Parathyroid adenoma (tissue), 2 donors: Measurements from ENCODE around the gene SNX10.
"Not testable (repeated sequence)": the region's sequence is repeated elsewhere in the genome, so short reads cannot be mapped to it uniquely, and the experiment has no call there.

Experiments used
- H2AFZ ChIP-seq: fragments of 300-600 bp; sonication (generic); one replicate; pipeline ENCODE4 v1.7.0; 2017; ENCODE audit warnings: antibody characterized with exemption, mild to moderate bottlenecking
- H3K27ac ChIP-seq: fragments of 300-600 bp; sonication (generic); one replicate; pipeline ENCODE4 v1.7.0; 2017
- H3K27me3 ChIP-seq: fragments of 300-600 bp; sonication (generic); one replicate; pipeline ENCODE4 v1.7.0; 2017; ENCODE audit warnings: low read length; ENCODE audit not compliant: control insufficient read depth, insufficient read depth
- H3K36me3 ChIP-seq: fragments of 300-600 bp; sonication (generic); one replicate; pipeline ENCODE4 v1.7.0; 2017; ENCODE audit warnings: low read length; ENCODE audit not compliant: control insufficient read depth, insufficient read depth
- H3K4me1 ChIP-seq: fragments of 300-600 bp; sonication (generic); one replicate; pipeline ENCODE4 v1.7.0; 2017; ENCODE audit warnings: control low read depth
- H3K4me2 ChIP-seq: fragments of 300-600 bp; sonication (generic); one replicate; pipeline ENCODE4 v1.7.0; 2017; ENCODE audit warnings: low read length
- H3K4me3 ChIP-seq: fragments of 300-600 bp; sonication (generic); one replicate; pipeline ENCODE4 v1.7.0; 2017; ENCODE audit warnings: low read depth, low read length
- H3K79me2 ChIP-seq: fragments of 300-600 bp; sonication (generic); one replicate; pipeline ENCODE4 v1.7.0; 2017; ENCODE audit warnings: control low read depth
- H3K9ac ChIP-seq: fragments of 300-600 bp; sonication (generic); one replicate; pipeline ENCODE4 v1.7.0; 2017; ENCODE audit warnings: mild to moderate bottlenecking
- H3K9me3 ChIP-seq: fragments of 300-600 bp; sonication (generic); one replicate; pipeline ENCODE4 v1.7.0; 2017; ENCODE audit warnings: low read length; ENCODE audit not compliant: control insufficient read depth
- CTCF ChIP-seq: fragments of 300-600 bp; sonication (generic); IDR thresholded peaks from one replicate; pipeline ENCODE4 v1.7.0; 2017; ENCODE audit warnings: antibody characterized with exemption, mild to moderate bottlenecking
- donor health status: primary hyperparathyroidism.

SNX10 gene

GRCh38 chr7:26280097-26280496 lies 11.6 kb upstream of the SNX10 start:
- H3K79me2 ChIP-seq = no peaks in the 10 kb centered on the region
- H3K9me3 ChIP-seq = no peaks in the 10 kb centered on the region
- no peaks in the 10 kb centered on the region for H3K4me1 ChIP-seq
- no peak overlapping the region for H3K4me3 ChIP-seq
- no peaks in the 10 kb centered on the region for H3K36me3 ChIP-seq
- peak overlapping the region; percentile 7 for H2AFZ ChIP-seq
- H3K27me3 ChIP-seq = no peaks in the 10 kb centered on the region
- no peak overlapping the region for H3K4me2 ChIP-seq
- TF ChIP-seq CTCF = no peak
- no peak overlapping the region for H3K27ac ChIP-seq
- H3K9ac ChIP-seq = no peak overlapping the region

- Histone ChIP-seq H3K79me2 (no peaks in the 10 kb centered on the region), H3K36me3 (no peaks in the 10 kb centered on the region), H3K27ac (no peak overlapping the region), H3K4me1 (no peaks in the 10 kb centered on the region), H3K9ac (no peak overlapping the region), H3K4me3 (no peak overlapping the region), H2AFZ (no peak overlapping the region), H3K27me3 (no peaks in the 10 kb centered on the region), H3K9me3 (no peaks in the 10 kb centered on the region), H3K4me2 (no peak overlapping the region)
- TF ChIP-seq CTCF = no peak
Observed at GRCh38 chr7:26280723-26281122, 10.9 kb upstream of the SNX10 start.

- Histone ChIP-seq H2AFZ (no peak overlapping the region), H3K4me3 (no peak overlapping the region), H3K27ac (no peak overlapping the region), H3K4me2 (no peak overlapping the region), H3K9ac (no peak overlapping the region), H3K4me1 (no peaks in the 10 kb centered on the region), H3K9me3 (no peaks in the 10 kb centered on the region), H3K79me2 (no peaks in the 10 kb centered on the region), H3K27me3 (no peaks in the 10 kb centered on the region), H3K36me3 (no peaks in the 10 kb centered on the region)
- TF ChIP-seq CTCF = no peak
Observed at GRCh38 chr7:26284477-26284876, 7.2 kb upstream of the SNX10 start.

GRCh38 chr7:26284995-26285632 lies 6.5 kb upstream of the SNX10 start:
- Histone ChIP-seq H3K27ac (no peak overlapping the region), H3K9ac (no peak overlapping the region), H3K36me3 (no peaks in the 10 kb centered on the region), H3K9me3 (no peaks in the 10 kb centered on the region), H3K79me2 (no peaks in the 10 kb centered on the region), H3K4me1 (no peaks in the 10 kb centered on the region), H3K27me3 (no peaks in the 10 kb centered on the region), H2AFZ (no peak overlapping the region), H3K4me2 (no peak overlapping the region), H3K4me3 (no peak overlapping the region)
- no peak for TF ChIP-seq CTCF

- no peaks in the 10 kb centered on the region for H3K27me3 ChIP-seq
- H3K4me3 ChIP-seq = no peak overlapping the region
- no peaks in the 10 kb centered on the region for H3K36me3 ChIP-seq
- no peaks in the 10 kb centered on the region for H3K79me2 ChIP-seq
- no peak overlapping the region for H3K9ac ChIP-seq
- no peak for TF ChIP-seq CTCF
- H3K4me1 ChIP-seq = no peaks in the 10 kb centered on the region
- no peak overlapping the region for H3K4me2 ChIP-seq
- no peak overlapping the region for H2AFZ ChIP-seq
- H3K9me3 ChIP-seq = no peaks in the 10 kb centered on the region
- H3K27ac ChIP-seq = no peak overlapping the region
Observed at GRCh38 chr7:26286157-26286556, 5.5 kb upstream of the SNX10 start.

- H3K27ac ChIP-seq, H3K4me2 ChIP-seq, H3K9ac ChIP-seq, H3K4me3 ChIP-seq, H3K79me2 ChIP-seq, H3K36me3 ChIP-seq, H2AFZ ChIP-seq, H3K4me1 ChIP-seq, H3K9me3 ChIP-seq, H3K27me3 ChIP-seq: not testable (repeated sequence)
Observed at GRCh38 chr7:26288126-26288525, 3.5 kb upstream of the SNX10 start.
